HepG2 (cell line): ENCODE measurements around the gene CFAP91. TPM values are rescaled to one million over a fixed set of nuclear protein-coding genes. Genes with fewer than 3 reads are reported as not detected.

Experiments
- ATAC-seq: fragments of 200-7000 bp; cut with Tn5 transposase; 3 replicates; pipeline ENCODE4 v1.9.1; 2020; ENCODE audit warnings: mild to moderate bottlenecking, moderate library complexity
- BruUV-seq: library from RNA; stranded (reverse); fragments of 400-500 nt; replicated peaks from 2 replicates; lab custom pipeline; 2021; lab: Mats Ljungman, UMichigan
- CTCF ChIA-PET: fragments of 300-600 bp; formaldehyde crosslinking; extraction: SDS; loops from one replicate; lab custom pipeline; 2021; ENCODE audit warnings: low total read pairs, inconsistent platforms, low intra/inter-chr PET ratio; lab: Yijun Ruan, JAX
- POLR2A ChIA-PET: fragments of 350-600 bp; sonication (Branson Sonifier 250); formaldehyde crosslinking; loops from one replicate; lab custom pipeline; 2020; ENCODE audit warnings: antibody characterized with exemption, inconsistent platforms; lab: Yijun Ruan, JAX
- DNase-seq: peaks from one replicate; pipeline ENCODE4 v3.0.0-alpha.2; 2015; ENCODE audit warnings: low spot score
- FAIRE-seq: peaks from 3 replicates; lab custom pipeline; 2011; peaks lifted over from hg19 to GRCh38; lab: Jason Lieb, UNC
- H2AFZ ChIP-seq: one replicate; pipeline ENCODE4 v1.6.1; 2011; ENCODE audit warnings: low read length, inconsistent platforms
- H3K27ac ChIP-seq: fragments of 300-600 bp; 3 replicates; pipeline ENCODE4 v1.8.0; 2011; ENCODE audit warnings: mixed run types, mild to moderate bottlenecking, mixed read lengths, low read length, inconsistent platforms; ENCODE audit not compliant: insufficient read depth; ENCODE audit errors: extremely low read length
- H3K27me3 ChIP-seq, 2 experiments: fragments of 200-600 bp in 1 of 2; 2 replicates in 1 of 2; 3 replicates in 1 of 2; pipeline versions ENCODE4 v1.6.0 to v1.8.0; 2011; ENCODE audit warnings: low read length in 2 of 2, mild to moderate bottlenecking in 2 of 2, moderate library complexity in 2 of 2, inconsistent platforms in 1 of 2; ENCODE audit not compliant: insufficient read depth in 2 of 2, control insufficient read depth in 1 of 2
- H3K36me3 ChIP-seq, 2 experiments: fragments of 200-600 bp in 1 of 2; replicated peaks in 1 of 2; 2 replicates in 1 of 2; 3 replicates in 1 of 2; pipeline versions ENCODE4 v1.5.1 to v1.8.0; 2011; ENCODE audit warnings: low read length in 2 of 2, inconsistent platforms in 1 of 2; ENCODE audit not compliant: insufficient read depth in 2 of 2, control insufficient read depth in 1 of 2
- H3K4me1 ChIP-seq: 2 replicates; pipeline ENCODE4 v1.5.1; 2012; ENCODE audit warnings: low read length, inconsistent platforms; ENCODE audit not compliant: insufficient read depth
- H3K4me2 ChIP-seq: 2 replicates; pipeline ENCODE4 v1.6.0; 2011; ENCODE audit warnings: low read depth, low read length, inconsistent platforms
- H3K4me3 ChIP-seq, 3 experiments: fragments of 200-600 bp in 1 of 3; sonication (generic), shearing (Covaris generic) in 1 of 3; replicated peaks in 1 of 3; 2 replicates each; pipeline ENCODE4 v1.5.1; 2011 to 2016; ENCODE audit warnings: low read length in 3 of 3, inconsistent platforms in 2 of 3, low read depth in 2 of 3, mild to moderate bottlenecking in 2 of 3, control low read depth in 1 of 3, mixed read lengths in 1 of 3; ENCODE audit not compliant: insufficient read depth in 1 of 3
- H3K79me2 ChIP-seq: one replicate; pipeline ENCODE4 v1.6.1; 2011; ENCODE audit warnings: low read length, inconsistent platforms; ENCODE audit not compliant: insufficient read depth
- H3K9ac ChIP-seq: 2 replicates; pipeline ENCODE4 v1.6.0; 2011; ENCODE audit warnings: mild to moderate bottlenecking, low read depth, low read length, inconsistent platforms; ENCODE audit not compliant: insufficient read depth
- H3K9me3 ChIP-seq: 2 replicates; pipeline ENCODE4 v1.5.1; 2012; ENCODE audit warnings: mild to moderate bottlenecking, low read length
- H4K20me1 ChIP-seq: 2 replicates; pipeline ENCODE4 v1.6.0; 2011; ENCODE audit warnings: inconsistent platforms, mild to moderate bottlenecking, low read length, moderate library complexity; ENCODE audit not compliant: insufficient read depth
- ARID2 ChIP-seq: sonication (generic); formaldehyde crosslinking; IDR thresholded peaks from 2 replicates; pipeline ENCODE4 v1.8.1; 2022; ENCODE audit warnings: mild to moderate bottlenecking, missing genetic modification reagents, borderline replicate concordance
- CEBPG ChIP-seq: IDR thresholded peaks from 2 replicates; pipeline ENCODE4 v1.6.1; 2016
- FOXC1 ChIP-seq: sonication (generic); formaldehyde crosslinking; IDR thresholded peaks from 2 replicates; pipeline ENCODE4 v1.8.0; 2022; ENCODE audit warnings: mild to moderate bottlenecking, missing genetic modification reagents, borderline replicate concordance
- GTF2F1 ChIP-seq: fragments of 150-350 bp; IDR thresholded peaks from 2 replicates; pipeline ENCODE4 v1.6.1; 2014; ENCODE audit warnings: low read length
- HOXD1 ChIP-seq: sonication (generic); formaldehyde crosslinking; IDR thresholded peaks from 2 replicates; pipeline ENCODE4 v1.5.0; 2020; ENCODE audit warnings: missing genetic modification reagents
- MBNL3 ChIP-seq: fragments of 250-450 bp; sonication (Bioruptor Pico); conservative IDR thresholded peaks from 2 replicates; pipeline ENCODE4 v1.8.0; 2022; ENCODE audit warnings: mild to moderate bottlenecking, inconsistent platforms
- NBN ChIP-seq: fragments of 450-650 bp; conservative IDR thresholded peaks from 2 replicates; pipeline ENCODE4 v1.6.1; 2017
- NCOA2 ChIP-seq: sonication (generic); formaldehyde crosslinking; IDR thresholded peaks from 2 replicates; pipeline ENCODE4 v1.8.0; 2022; ENCODE audit warnings: inconsistent platforms
- NR3C1 ChIP-seq: sonication (generic); formaldehyde crosslinking; IDR thresholded peaks from 2 replicates; pipeline ENCODE4 v1.4.0; 2020; ENCODE audit warnings: missing genetic modification reagents
- SRF ChIP-seq: IDR thresholded peaks from 2 replicates; pipeline ENCODE4 v1.6.1; 2011; ENCODE audit warnings: mild to moderate bottlenecking, low read depth, low read length, moderate library complexity
- SRSF4 ChIP-seq: fragments of 200-400 bp; formaldehyde crosslinking; IDR thresholded peaks from one replicate; pipeline ENCODE4 v1.6.1; 2018; ENCODE audit warnings: mild to moderate bottlenecking, low read depth, low read length, moderate library complexity; ENCODE audit not compliant: poor library complexity, severe bottlenecking
- TBL1XR1 ChIP-seq: fragments of 150-350 bp; IDR thresholded peaks from 2 replicates; pipeline ENCODE4 v1.6.1; 2014; ENCODE audit warnings: borderline replicate concordance, low read length; ENCODE audit not compliant: partially characterized antibody
- YY1 ChIP-seq: IDR thresholded peaks from 2 replicates; pipeline ENCODE4 v1.6.1; 2011; ENCODE audit warnings: low read length, low read depth, moderate library complexity, mild to moderate bottlenecking; ENCODE audit not compliant: insufficient read depth, insufficient replicate concordance
- ZNF20 ChIP-seq: sonication (generic); formaldehyde crosslinking; IDR thresholded peaks from 2 replicates; pipeline ENCODE4 v1.4.0; 2020; ENCODE audit warnings: mild to moderate bottlenecking, moderate library complexity, missing genetic modification reagents
- ZNF260 ChIP-seq: sonication (generic); formaldehyde crosslinking; IDR thresholded peaks from 2 replicates; pipeline ENCODE4 v1.4.0; 2020; ENCODE audit warnings: missing genetic modification reagents, low read depth, mild to moderate bottlenecking, borderline replicate concordance
- ZNF547 ChIP-seq: sonication (generic); formaldehyde crosslinking; IDR thresholded peaks from 2 replicates; pipeline ENCODE4 v1.5.1; 2020; ENCODE audit warnings: mild to moderate bottlenecking, missing genetic modification reagents
- ZNF737 ChIP-seq: sonication (generic); formaldehyde crosslinking; IDR thresholded peaks from 2 replicates; pipeline ENCODE4 v1.5.0; 2020; ENCODE audit warnings: missing genetic modification reagents, mild to moderate bottlenecking, borderline replicate concordance
- WGBS: methylation state at CpG from one replicate; pipeline ENCODE4 v1.1.6; 2017; ENCODE audit warnings: low lambda C conversion rate; 5-methylcytosine and 5-hydroxymethylcytosine counted together
- in situ Hi-C: cut with HindIII; loops from 2 replicates; pipeline ENCODE4 v1.10.0; 2017; ENCODE audit warnings: low pct_unique_long_range_greater_than_20kb; ENCODE audit not compliant: extremely low pct_ligation_motif_present
- intact Hi-C: fragments of 100-400 bp; cut with micrococcal nuclease; formaldehyde crosslinking; loops from one replicate; pipeline ENCODE4 v1.10.0; 2022; ENCODE audit not compliant: unreplicated experiment
- polyA plus RNA-seq, 8 experiments: library from polyadenylated mRNA; depleted of rRNA in 3 of 8; stranded (reverse) in 7 of 8; unstranded in 1 of 8; fragments of >200 nt; fragmentation: Illumina TruSeq in 4 of 8; extraction: Trizol in 4 of 8; gene quantifications; 2 replicates each; pipeline versions ENCODE4 v1.2.1 to v1.2.3, GENCODE V29; 2011 to 2016; ENCODE audit warnings: low read depth in 4 of 8, missing spikeins in 1 of 8, mixed read lengths in 1 of 8; ENCODE audit not compliant: insufficient read depth in 1 of 8
- total RNA-seq, 5 experiments: library from RNA; depleted of rRNA; stranded (reverse); fragments of >200 nt; fragmentation: Illumina TruSeq; extraction: Trizol; gene quantifications; 2 replicates each; pipeline ENCODE4 v1.2.3, GENCODE V29; 2016; ENCODE audit warnings: low read depth in 1 of 5
- TF ChIP-seq, protein P1 (sequence below), 2 experiments: sonication (generic) in 1 of 2; formaldehyde crosslinking in 1 of 2; IDR thresholded peaks; 2 replicates each; pipeline versions ENCODE4 v1.4.0 to v1.6.1; 2016 to 2020; ENCODE audit warnings: borderline replicate concordance in 1 of 2, low read depth in 1 of 2, mild to moderate bottlenecking in 1 of 2, missing genetic modification reagents in 1 of 2
- TF ChIP-seq, protein P2 (sequence below): sonication (generic); formaldehyde crosslinking; conservative IDR thresholded peaks from 2 replicates; pipeline ENCODE4 v1.4.0; 2020; ENCODE audit warnings: missing genetic modification reagents

Gene CFAP91
- total and polyA plus RNA-seq, 2 of the 13 experiments (the other 11 are each of a cell fraction or from before 2014, with no cell fraction given) = not detected

DNA sequence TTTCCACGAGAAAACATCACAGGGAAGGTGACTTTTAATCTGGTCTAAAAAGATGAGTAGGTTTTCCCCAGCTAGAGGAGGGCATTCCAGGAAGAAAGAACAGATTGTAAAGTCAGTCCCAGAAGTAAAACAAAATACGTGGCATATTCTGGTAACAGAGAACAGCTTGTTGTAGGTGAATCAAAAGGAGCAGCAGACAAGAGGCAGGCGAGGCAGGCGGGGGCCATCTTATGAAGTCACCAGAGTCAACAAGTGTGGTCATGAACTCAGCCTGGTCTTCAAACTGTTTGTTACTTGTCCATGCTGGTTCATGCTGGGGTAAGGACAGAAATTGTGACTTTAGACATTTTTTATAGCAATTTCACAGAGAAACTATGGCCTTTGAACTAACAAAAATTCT lies 38.5 kb upstream of the CFAP91 start:
- H3K4me2 ChIP-seq = no peak overlapping the region
- intact Hi-C loops = no loop called here
- POLR2A ChIA-PET = no interaction called here
- TF ChIP-seq TBL1XR1 (no peak), CEBPG (no peak), SRSF4 (no peak), MBNL3 (CRISPR knock-in tag) (no peak), ZNF260 (CRISPR knock-in tag) (no peak), ZNF737 (CRISPR knock-in tag) (no peak), ZNF20 (no peak), ZNF547 (CRISPR knock-in tag) (no peak), SRF (no peak), ARID2 (CRISPR knock-in tag) (no peak), NCOA2 (CRISPR knock-in tag) (no peak), NBN (no peak), GTF2F1 (no peak), FOXC1 (no peak), YY1 (no peak), HOXD1 (CRISPR knock-in tag) (no peak), NR3C1 (CRISPR knock-in tag) (no peak)
- TF ChIP-seq, protein P1, sequence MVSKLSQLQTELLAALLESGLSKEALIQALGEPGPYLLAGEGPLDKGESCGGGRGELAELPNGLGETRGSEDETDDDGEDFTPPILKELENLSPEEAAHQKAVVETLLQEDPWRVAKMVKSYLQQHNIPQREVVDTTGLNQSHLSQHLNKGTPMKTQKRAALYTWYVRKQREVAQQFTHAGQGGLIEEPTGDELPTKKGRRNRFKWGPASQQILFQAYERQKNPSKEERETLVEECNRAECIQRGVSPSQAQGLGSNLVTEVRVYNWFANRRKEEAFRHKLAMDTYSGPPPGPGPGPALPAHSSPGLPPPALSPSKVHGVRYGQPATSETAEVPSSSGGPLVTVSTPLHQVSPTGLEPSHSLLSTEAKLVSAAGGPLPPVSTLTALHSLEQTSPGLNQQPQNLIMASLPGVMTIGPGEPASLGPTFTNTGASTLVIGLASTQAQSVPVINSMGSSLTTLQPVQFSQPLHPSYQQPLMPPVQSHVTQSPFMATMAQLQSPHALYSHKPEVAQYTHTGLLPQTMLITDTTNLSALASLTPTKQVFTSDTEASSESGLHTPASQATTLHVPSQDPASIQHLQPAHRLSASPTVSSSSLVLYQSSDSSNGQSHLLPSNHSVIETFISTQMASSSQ (IDR thresholded peaks at IDR 0.05; ENCODE audit: low read depth) = no peak
- TF ChIP-seq, protein P1 (CRISPR knock-in tag; IDR thresholded peaks at IDR 0.05; ENCODE audit: borderline replicate concordance) = no peak
- TF ChIP-seq, protein P2, sequence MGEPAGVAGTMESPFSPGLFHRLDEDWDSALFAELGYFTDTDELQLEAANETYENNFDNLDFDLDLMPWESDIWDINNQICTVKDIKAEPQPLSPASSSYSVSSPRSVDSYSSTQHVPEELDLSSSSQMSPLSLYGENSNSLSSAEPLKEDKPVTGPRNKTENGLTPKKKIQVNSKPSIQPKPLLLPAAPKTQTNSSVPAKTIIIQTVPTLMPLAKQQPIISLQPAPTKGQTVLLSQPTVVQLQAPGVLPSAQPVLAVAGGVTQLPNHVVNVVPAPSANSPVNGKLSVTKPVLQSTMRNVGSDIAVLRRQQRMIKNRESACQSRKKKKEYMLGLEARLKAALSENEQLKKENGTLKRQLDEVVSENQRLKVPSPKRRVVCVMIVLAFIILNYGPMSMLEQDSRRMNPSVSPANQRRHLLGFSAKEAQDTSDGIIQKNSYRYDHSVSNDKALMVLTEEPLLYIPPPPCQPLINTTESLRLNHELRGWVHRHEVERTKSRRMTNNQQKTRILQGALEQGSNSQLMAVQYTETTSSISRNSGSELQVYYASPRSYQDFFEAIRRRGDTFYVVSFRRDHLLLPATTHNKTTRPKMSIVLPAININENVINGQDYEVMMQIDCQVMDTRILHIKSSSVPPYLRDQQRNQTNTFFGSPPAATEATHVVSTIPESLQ (CRISPR knock-in tag) = no peak
- TF ChIP-seq, all 625 proteins: peak for 0
- Histone ChIP-seq H3K27me3 (no peaks in the 10 kb centered on the region), H3K4me1 (no peaks in the 10 kb centered on the region), H3K27ac (no peak overlapping the region), H3K4me3 (no peak overlapping the region), H4K20me1 (no peaks in the 10 kb centered on the region), H3K79me2 (no peaks in the 10 kb centered on the region), H3K9me3 (no peaks in the 10 kb centered on the region), H3K9ac (no peak overlapping the region), H3K36me3 (no peaks in the 10 kb centered on the region), H2AFZ (no peak overlapping the region)
- in situ Hi-C loops = no loop called here
- BruUV-seq = no TSS peak
- no peak for ATAC-seq
- no peak for FAIRE-seq
- CTCF ChIA-PET = no interaction called here
- whole genome bisulfite sequencing = 80% methylated on average over 4 of the region's 4 CpGs
- no peak for DNase-seq
